ENCODE measurements around the gene IFI6. TPM values are rescaled to one million over a fixed set of nuclear protein-coding genes. Genes with fewer than 3 reads are reported as not detected.

The IFI6 gene
- total and polyA plus RNA-seq, 2 of the 13 experiments (the other 11 are each of a cell fraction or from before 2014, with no cell fraction given), result 12.9 to 13.2 TPM

- TF ChIP-seq ATF3 (CRISPR knock-in tag; IDR thresholded peaks at IDR 0.05) (no peak), ZNF740 (CRISPR knock-in tag; IDR thresholded peaks at IDR 0.05) (no peak), ZNF709 (CRISPR knock-in tag; IDR thresholded peaks at IDR 0.05) (no peak), ZKSCAN5 (CRISPR knock-in tag; IDR thresholded peaks at IDR 0.05) (no peak), IKZF4 (CRISPR knock-in tag; IDR thresholded peaks at IDR 0.05; ENCODE audit: borderline replicate concordance, low read depth, not compliant biosample characterization) (peak; percentile 31), PAXIP1 (CRISPR knock-in tag; conservative IDR thresholded peaks at IDR 0.05) (no peak), NR2C2 (CRISPR knock-in tag; IDR thresholded peaks at IDR 0.05; ENCODE audit: borderline replicate concordance) (no peak; the same call in 1 of the 2 replicates), ZNF598 (CRISPR knock-in tag; IDR thresholded peaks at IDR 0.05; ENCODE audit: borderline replicate concordance) (peak; percentile 46; the same call in 1 of the 2 replicates), JARID2 (CRISPR knock-in tag; IDR thresholded peaks at IDR 0.05; ENCODE audit: insufficient replicate concordance) (no peak), UBTF (CRISPR knock-in tag; IDR thresholded peaks at IDR 0.05) (0 out of 2 replicates have a peak, but pooled peaks have one; percentile 30), HOXA5 (CRISPR knock-in tag; IDR thresholded peaks at IDR 0.05) (0 out of 2 replicates have a peak, but pooled peaks have one; percentile 42), YEATS2 (CRISPR knock-in tag; IDR thresholded peaks at IDR 0.05; ENCODE audit: borderline replicate concordance) (no peak; the same call in 1 of the 2 replicates), ASH2L (IDR thresholded peaks at IDR 0.05; ENCODE audit: insufficient read length, low read depth, low read length) (no peak), KLF11 (CRISPR knock-in tag; IDR thresholded peaks at IDR 0.05) (no peak), ZNF570 (CRISPR knock-in tag; IDR thresholded peaks at IDR 0.05; ENCODE audit: borderline replicate concordance) (no peak), ZNF225 (CRISPR knock-in tag; IDR thresholded peaks at IDR 0.05) (no peak), KDM4B (CRISPR knock-in tag; IDR thresholded peaks at IDR 0.05) (no peak), ZNF367 (CRISPR knock-in tag; IDR thresholded peaks at IDR 0.05; ENCODE audit: borderline replicate concordance) (no peak)
- TF ChIP-seq, protein P1, sequence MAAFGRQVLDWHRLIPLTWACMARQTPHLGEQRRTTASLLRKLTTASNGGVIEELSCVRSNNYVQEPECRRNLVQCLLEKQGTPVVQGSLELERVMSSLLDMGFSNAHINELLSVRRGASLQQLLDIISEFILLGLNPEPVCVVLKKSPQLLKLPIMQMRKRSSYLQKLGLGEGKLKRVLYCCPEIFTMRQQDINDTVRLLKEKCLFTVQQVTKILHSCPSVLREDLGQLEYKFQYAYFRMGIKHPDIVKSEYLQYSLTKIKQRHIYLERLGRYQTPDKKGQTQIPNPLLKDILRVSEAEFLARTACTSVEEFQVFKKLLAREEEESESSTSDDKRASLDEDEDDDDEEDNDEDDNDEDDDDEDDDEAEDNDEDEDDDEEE (CRISPR knock-in tag; IDR thresholded peaks at IDR 0.05), result no peak
Measured at GRCh38 chr1:27668808-27669723, 2.9 kb downstream of the IFI6 start (continued).
